IMR-90 (cell line): Measurements from ENCODE around the gene SETX. TPM values are rescaled to one million over a fixed set of nuclear protein-coding genes. Genes with fewer than 3 reads are reported as not detected.

Experiments
- ATAC-seq: fragments of 200-7000 bp; cut with Tn5 transposase; 2 replicates; pipeline ENCODE4 v1.9.1; 2020; ENCODE audit warnings: low read depth, mild to moderate bottlenecking, moderate library complexity
- Bru-seq: library from RNA; stranded (reverse); fragments of 400-500 nt; gene quantifications from one replicate; lab custom pipeline; 2021; lab: Mats Ljungman, UMichigan
- BruChase-seq, 2 experiments: library from RNA; stranded (reverse); fragments of 400-500 nt; gene quantifications; one replicate each; lab custom pipeline; 2021; lab: Mats Ljungman, UMichigan
- BruUV-seq: library from RNA; stranded (reverse); fragments of 400-500 nt; replicated peaks from 2 replicates; lab custom pipeline; 2021; lab: Mats Ljungman, UMichigan
- CTCF ChIA-PET: fragments of 300-600 bp; formaldehyde crosslinking; extraction: SDS; loops from one replicate; lab custom pipeline; 2021; ENCODE audit warnings: antibody characterized with exemption; lab: Yijun Ruan, JAX
- POLR2A ChIA-PET: fragments of 300-600 bp; sonication (Branson Sonifier 250); formaldehyde crosslinking; loops from one replicate; lab custom pipeline; 2022; ENCODE audit warnings: antibody characterized with exemption; ENCODE audit not compliant: unreplicated experiment; lab: Charles Lee
- DNase-seq: peaks from one replicate; pipeline ENCODE4 v3.0.0; 2013
- H2AFZ ChIP-seq: replicated peaks from 2 replicates; pipeline ENCODE3; 2013; ENCODE audit warnings: low read length, mild to moderate bottlenecking; ENCODE audit not compliant: poor library complexity
- H2AK5ac ChIP-seq: 2 replicates; pipeline ENCODE4 v1.6.1; 2013; ENCODE audit warnings: low read depth, low read length, inconsistent platforms
- H2AK9ac ChIP-seq: replicated peaks from 2 replicates; pipeline ENCODE3; 2013; ENCODE audit warnings: mild to moderate bottlenecking, low read depth, low read length, moderate library complexity; ENCODE audit not compliant: poor library complexity
- H2BK120ac ChIP-seq: 2 replicates; pipeline ENCODE4 v1.6.1; 2013; ENCODE audit warnings: low read depth, low read length, inconsistent platforms
- H2BK15ac ChIP-seq: 3 replicates; pipeline ENCODE4 v1.6.1; 2013; ENCODE audit warnings: low read depth, low read length, inconsistent platforms
- H2BK20ac ChIP-seq: 2 replicates; pipeline ENCODE4 v1.6.1; 2013; ENCODE audit warnings: low read depth, mild to moderate bottlenecking, inconsistent platforms, low read length, moderate library complexity
- H2BK5ac ChIP-seq: 2 replicates; pipeline ENCODE4 v1.6.1; 2013; ENCODE audit warnings: mild to moderate bottlenecking, low read depth, low read length, inconsistent platforms; ENCODE audit not compliant: poor library complexity, severe bottlenecking
- H3K14ac ChIP-seq: replicated peaks from 2 replicates; pipeline ENCODE4 v1.6.1; 2013; ENCODE audit warnings: low read depth, low read length, inconsistent platforms
- H3K18ac ChIP-seq: 2 replicates; pipeline ENCODE4 v1.6.1; 2013; ENCODE audit warnings: low read depth, low read length, control low read depth
- H3K23ac ChIP-seq: 2 replicates; pipeline ENCODE4 v1.6.1; 2013; ENCODE audit warnings: low read depth, low read length, inconsistent platforms
- H3K27ac ChIP-seq: 2 replicates; pipeline ENCODE4 v1.5.1; 2013; ENCODE audit warnings: mild to moderate bottlenecking, control low read depth, low read length; ENCODE audit not compliant: insufficient read depth
- H3K27me3 ChIP-seq: 2 replicates; pipeline ENCODE4 v1.6.1; 2013; ENCODE audit warnings: low read length; ENCODE audit not compliant: control insufficient read depth, insufficient read depth
- H3K36me3 ChIP-seq: 2 replicates; pipeline ENCODE4 v1.6.1; 2013; ENCODE audit warnings: low read length, mixed read lengths; ENCODE audit not compliant: control insufficient read depth, insufficient read depth
- H3K4ac ChIP-seq: 2 replicates; pipeline ENCODE4 v1.6.1; 2013; ENCODE audit warnings: low read depth, low read length, inconsistent platforms
- H3K4me1 ChIP-seq: 2 replicates; pipeline ENCODE4 v1.6.1; 2013; ENCODE audit warnings: low read length, mixed read lengths; ENCODE audit not compliant: control insufficient read depth, insufficient read depth
- H3K4me2 ChIP-seq: 2 replicates; pipeline ENCODE4 v1.6.1; 2013; ENCODE audit warnings: low read depth, mild to moderate bottlenecking, control low read depth, low read length, moderate library complexity
- H3K4me3 ChIP-seq: 2 replicates; pipeline ENCODE4 v1.5.1; 2013; ENCODE audit warnings: low read depth, mild to moderate bottlenecking, control low read depth, low read length, moderate library complexity; ENCODE audit not compliant: insufficient read depth
- H3K56ac ChIP-seq: 2 replicates; pipeline ENCODE4 v1.6.1; 2013; ENCODE audit warnings: low read length, inconsistent platforms; ENCODE audit not compliant: insufficient read depth; ENCODE audit errors: extremely low read depth
- H3K79me1 ChIP-seq, 2 experiments: 2 replicates each; pipeline ENCODE4 v1.6.1; 2013; ENCODE audit warnings: low read length in 2 of 2, inconsistent platforms in 1 of 2, low read depth in 1 of 2
- H3K9ac ChIP-seq: 2 replicates; pipeline ENCODE4 v1.6.1; 2013; ENCODE audit warnings: low read depth, low read length, control low read depth
- H3K9me1 ChIP-seq: 2 replicates; pipeline ENCODE4 v1.6.1; 2013; ENCODE audit warnings: low read length, inconsistent platforms; ENCODE audit not compliant: insufficient read depth
- H3K9me3 ChIP-seq: 2 replicates; pipeline ENCODE4 v1.6.1; 2013; ENCODE audit warnings: low read length; ENCODE audit not compliant: control insufficient read depth, insufficient read depth
- H4K20me1 ChIP-seq: 2 replicates; pipeline ENCODE4 v1.6.1; 2013; ENCODE audit warnings: low read length, inconsistent platforms; ENCODE audit not compliant: insufficient read depth
- H4K5ac ChIP-seq: 2 replicates; pipeline ENCODE4 v1.6.1; 2013; ENCODE audit warnings: mild to moderate bottlenecking, low read depth, low read length, control low read depth
- H4K8ac ChIP-seq, 2 experiments: 2 replicates each; pipeline ENCODE4 v1.6.1; 2013; ENCODE audit warnings: low read depth in 2 of 2, low read length in 2 of 2, control low read depth in 1 of 2, inconsistent platforms in 1 of 2
- H4K91ac ChIP-seq: 2 replicates; pipeline ENCODE4 v1.6.1; 2013; ENCODE audit warnings: low read depth, low read length, inconsistent platforms; ENCODE audit not compliant: insufficient read depth
- BHLHE40 ChIP-seq: fragments of 150-350 bp; IDR thresholded peaks from 2 replicates; pipeline ENCODE4 v1.6.1; 2016; ENCODE audit warnings: mild to moderate bottlenecking, low read depth, low read length
- CHD1 ChIP-seq: IDR thresholded peaks from 2 replicates; pipeline ENCODE4 v1.6.1; 2012; ENCODE audit warnings: low read depth, low read length, improper control_type of control experiment
- ELK1 ChIP-seq: fragments of 150-350 bp; IDR thresholded peaks from 2 replicates; pipeline ENCODE4 v1.6.1; 2016; ENCODE audit warnings: low read depth, mild to moderate bottlenecking, low read length, moderate library complexity, borderline replicate concordance
- FOS ChIP-seq: fragments of 150-350 bp; IDR thresholded peaks from 2 replicates; pipeline ENCODE4 v1.6.1; 2016; ENCODE audit warnings: low read depth, low read length
- MAFK ChIP-seq: IDR thresholded peaks from 2 replicates; pipeline ENCODE4 v1.6.1; 2012; ENCODE audit warnings: low read depth, low read length, improper control_type of control experiment
- MAZ ChIP-seq: IDR thresholded peaks from 2 replicates; pipeline ENCODE4 v1.6.1; 2012; ENCODE audit warnings: low read depth, mild to moderate bottlenecking, low read length, improper control_type of control experiment, moderate library complexity, borderline replicate concordance
- MXI1 ChIP-seq: IDR thresholded peaks from 2 replicates; pipeline ENCODE4 v1.6.1; 2012; ENCODE audit warnings: low read depth, mild to moderate bottlenecking, low read length, moderate library complexity, borderline replicate concordance
- POLR2A ChIP-seq: IDR thresholded peaks from 2 replicates; pipeline ENCODE4 v1.6.1; 2012; ENCODE audit warnings: mild to moderate bottlenecking, low read depth, low read length
- RAD21 ChIP-seq: IDR thresholded peaks from 2 replicates; pipeline ENCODE4 v1.6.1; 2012; ENCODE audit warnings: low read length, improper control_type of control experiment
- RCOR1 ChIP-seq: IDR thresholded peaks from 2 replicates; pipeline ENCODE4 v1.6.1; 2012; ENCODE audit warnings: mild to moderate bottlenecking, low read length, improper control_type of control experiment; ENCODE audit not compliant: insufficient replicate concordance
- RFX5 ChIP-seq: IDR thresholded peaks from 2 replicates; pipeline ENCODE4 v1.8.0; 2012; ENCODE audit warnings: low read depth, mild to moderate bottlenecking, low read length, moderate library complexity
- USF2 ChIP-seq: fragments of 150-350 bp; IDR thresholded peaks from 2 replicates; pipeline ENCODE4 v1.6.1; 2017; ENCODE audit warnings: mild to moderate bottlenecking, antibody characterized with exemption, low read length, low read depth
- WGBS, 2 experiments: methylation state at CpG; one replicate each; pipeline versions ENCODE4 v1.1.5 to v1.1.7; 2013; ENCODE audit warnings: missing lambda C conversion rate in 2 of 2; ENCODE audit not compliant: insufficient read length in 1 of 2; ENCODE audit errors: extremely low coverage in 2 of 2; 5-methylcytosine and 5-hydroxymethylcytosine counted together
- dilution Hi-C: fragments of 300-500 bp; cut with HindIII; formaldehyde crosslinking; loops from one replicate; pipeline ENCODE4 v1.14.3; 2018; ENCODE audit warnings: low sequenced_read_pairs; ENCODE audit not compliant: unreplicated experiment
- in situ Hi-C: fragments of 300-500 bp; cut with MboI; formaldehyde crosslinking; loops from 3 replicates; pipeline ENCODE4 v1.14.3; 2019; ENCODE audit warnings: low sequenced_read_pairs, inconsistent platforms, mixed read lengths
- intact Hi-C: fragments of 100-400 bp; cut with micrococcal nuclease; formaldehyde crosslinking; loops from 2 replicates; pipeline ENCODE4 v1.10.0; 2022
- long read RNA-seq: library from polyadenylated mRNA; unstranded; transcript quantifications from one replicate; pipeline ENCODE4 v2.0.0, GENCODE V29; 2021; ENCODE audit not compliant: unreplicated experiment
- polyA plus RNA-seq, 3 experiments: library from polyadenylated mRNA; depleted of rRNA; stranded (reverse); fragments of >200 nt; gene quantifications; 2 replicates each; pipeline ENCODE4 v1.2.3, GENCODE V29; 2012; ENCODE audit warnings: low replicate concordance in 1 of 3
- total RNA-seq: library from RNA; depleted of rRNA; stranded (reverse); fragments of >200 nt; gene quantifications from 2 replicates; pipeline ENCODE4 v1.2.3, GENCODE V29; 2012; rRNA removed

Gene SETX
- total RNA-seq = 55.0 and 67.8 TPM in 2 replicates
- polyA plus RNA-seq (2012; rRNA removed) = 11.3 and 13.1 TPM in 2 replicates
- 4.8 and 5.0 TPM in 2 replicates for polyA plus RNA-seq (2012; cell fraction: cytosol; rRNA removed)
- 11.3 and 26.6 TPM in 2 replicates for polyA plus RNA-seq (2012; cell fraction: nucleus; rRNA removed; ENCODE audit: low replicate concordance)
- percentile 93 among the genes with signal in this experiment for Bru-seq, nascent RNA
- percentile 94 among the genes with signal in this experiment for BruChase-seq, experiment 1, labeled RNA remaining after a 6-hour chase
- percentile 97 among the genes with signal in this experiment for BruChase-seq, experiment 2, labeled RNA remaining after a 2-hour chase
- long read RNA-seq, partial matches to known transcripts = 16 of 28 reads
- long read RNA-seq, other reads (novel, unspliced or antisense) = 12 of 28 reads

GRCh38 chr9:132354637-132355355, at the start of gene SETX:
Gene SETX, minus strand, starts transcription at chr9:132354986. Its CDS starts 5,558 bp downstream, at chr9:132349428.
- dilution Hi-C loops (no loop called here), intact Hi-C loops (no loop called here), in situ Hi-C loops (no loop called here)
- H3K18ac ChIP-seq = peak within 1 kb of the TSS; percentile 61; the same call in 1 of the 2 replicates
- H3K23ac ChIP-seq = peak within 1 kb of the TSS; percentile 99
- peaks cover 22% of the 10 kb centered on the region; the same call in 1 of the 2 replicates for H4K20me1 ChIP-seq
- peak within 1 kb of the TSS; percentile 82 for H2BK120ac ChIP-seq
- peak within 1 kb of the TSS; percentile 92 for H3K4me3 ChIP-seq
- H3K27me3 ChIP-seq = no peaks in the 10 kb centered on the region
- ATAC-seq (peak; percentile 97), DNase-seq (peak; percentile 96)
- no TSS peak for BruUV-seq
- peaks cover 27 to 46% of the 10 kb centered on the region in 2 experiments for H3K79me1 ChIP-seq
- CTCF ChIA-PET = interaction anchor here (0.8 kb wide), 1 partner anchor 18 kb away, joined by 3 read pairs; no protein-coding TSS in a partner anchor
- H3K9me1 ChIP-seq = peaks cover 9% of the 10 kb centered on the region; the same call in 1 of the 2 replicates
- H3K14ac ChIP-seq = peak within 1 kb of the TSS; percentile 98
- H3K27ac ChIP-seq = peak within 1 kb of the TSS; percentile 82
- peak within 1 kb of the TSS; percentile 98 for H2AFZ ChIP-seq
- peaks cover 7% of the 10 kb centered on the region for H3K4me1 ChIP-seq
- peak within 1 kb of the TSS; percentile 82 for H3K9ac ChIP-seq
- peak within 1 kb of the TSS; percentile 98 for H3K4me2 ChIP-seq
- peak within 1 kb of the TSS; percentile 94 for H2AK5ac ChIP-seq
- peak within 1 kb of the TSS; percentile 87 for H4K91ac ChIP-seq
- no peaks in the 10 kb centered on the region for H3K9me3 ChIP-seq
- peak within 1 kb of the TSS; percentile 81; the same call in 1 of the 3 replicates for H2BK15ac ChIP-seq
- 1% methylated on average over 37 of the region's 82 CpGs; no CpG with 5 or more reads in 1 of the 2 experiments for WGBS, 2 experiments
- peak within 1 kb of the TSS; percentile 96 for H4K5ac ChIP-seq
- POLR2A ChIA-PET = no interaction called here
- peak within 1 kb of the TSS; percentile 90 for H2BK5ac ChIP-seq
- H4K8ac ChIP-seq = peak within 1 kb of the TSS; percentile 98 to 100
- no peak within 1 kb of the TSS for H2BK20ac ChIP-seq
- peaks cover 22% of the 10 kb centered on the region for H3K36me3 ChIP-seq
- peak within 1 kb of the TSS; percentile 84 for H3K56ac ChIP-seq
- H3K4ac ChIP-seq = peak within 1 kb of the TSS; percentile 93
- H2AK9ac ChIP-seq = peak within 1 kb of the TSS; percentile 100
- TF ChIP-seq CHD1 (no peak), USF2 (no peak), MXI1 (no peak; the same call in 1 of the 2 replicates), RAD21 (no peak), BHLHE40 (no peak), FOS (peak; percentile 16; the same call in 1 of the 2 replicates), MAFK (no peak), ELK1 (no peak), MAZ (peak; percentile 99), RCOR1 (no peak), POLR2A (peak; percentile 95), RFX5 (no peak)
